Right atrium auricular region (tissue), 2 donors: ENCODE results near the gene HSF2. TPM values are rescaled to one million over a fixed set of nuclear protein-coding genes. Genes with fewer than 3 reads are reported as not detected.
A peak's percentile ranks its signal among the peaks of the same experiment; 100 is the strongest.

ENCODE experiments used
- DNase-seq: peaks from one replicate; pipeline ENCODE4 v3.0.0-alpha.2; 2019; ENCODE audit warnings: low spot score
- H3K27ac ChIP-seq, 2 donors: fragments of 200-600 bp; sonication (generic); 1 replicate in 1 of 2; 2 replicates in 1 of 2; pipeline ENCODE4 v1.5.1; 2016 to 2019
- H3K27me3 ChIP-seq, 2 donors: fragments of 200-600 bp; sonication (generic); one replicate each; pipeline versions ENCODE4 v1.5.1 to v1.6.0; 2017 to 2019
- H3K36me3 ChIP-seq: fragments of 200-600 bp; sonication (generic); one replicate; pipeline ENCODE4 v1.5.1; 2016
- H3K4me1 ChIP-seq, 2 donors: fragments of 200-600 bp; sonication (generic); one replicate each; pipeline versions ENCODE4 v1.5.1 to v1.6.0; 2017 to 2019
- H3K4me3 ChIP-seq, 2 donors: fragments of 200-600 bp; sonication (generic); 1 replicate in 1 of 2; 2 replicates in 1 of 2; pipeline ENCODE4 v1.5.1; 2017 to 2019; ENCODE audit warnings: mild to moderate bottlenecking in 1 of 2, moderate library complexity in 1 of 2
- H3K9me3 ChIP-seq, 2 donors: fragments of 200-600 bp; sonication (generic); one replicate each; pipeline ENCODE4 v1.5.1; 2019
- total RNA-seq, 2 donors: library from RNA; depleted of rRNA; stranded (reverse); fragments of >200 nt; gene quantifications; one replicate each; pipeline ENCODE4 v1.1.0, GENCODE V29; 2016
- TF ChIP-seq, protein P1 (sequence below), 2 donors: fragments of 200-600 bp; sonication (generic); IDR thresholded peaks; one replicate each; pipeline ENCODE4 v1.5.1; 2019; ENCODE audit warnings: antibody characterized with exemption in 2 of 2

HSF2 gene
- total RNA-seq, 2 donors from 2014 or later, result 37.5 to 65.9 TPM

DNA sequence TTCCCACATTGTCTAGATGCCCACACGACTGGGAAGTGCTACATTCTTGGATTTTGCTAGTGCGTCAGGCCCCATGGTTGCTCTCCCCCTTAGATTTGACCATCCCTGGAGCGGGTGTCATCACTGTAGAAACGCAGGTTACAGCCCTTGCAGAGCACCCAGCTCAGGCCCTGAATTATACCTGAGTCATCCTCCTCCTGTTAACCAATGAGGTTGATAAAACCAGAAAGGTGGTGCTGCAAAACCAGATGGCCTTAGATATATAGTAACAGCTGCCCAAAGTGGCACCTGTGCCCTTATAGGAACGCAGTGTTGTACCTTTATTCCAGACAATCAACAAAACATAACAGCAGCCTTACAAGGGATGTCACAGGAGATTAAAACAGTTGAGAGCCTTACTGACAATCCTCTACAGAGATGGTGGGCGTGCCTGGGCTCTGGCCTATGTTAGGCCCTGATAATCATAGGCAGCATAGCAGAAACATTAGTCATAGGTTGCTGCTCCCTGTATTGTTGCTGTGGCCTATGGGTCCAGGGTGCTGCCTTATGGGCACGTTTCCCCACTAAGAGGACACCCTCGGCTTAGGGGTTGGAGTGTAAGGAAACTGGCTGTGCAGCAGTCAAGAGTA lies 33.6 kb upstream of the HSF2 start:
- H3K36me3 ChIP-seq, result no peaks in the 10 kb centered on the region

DNA sequence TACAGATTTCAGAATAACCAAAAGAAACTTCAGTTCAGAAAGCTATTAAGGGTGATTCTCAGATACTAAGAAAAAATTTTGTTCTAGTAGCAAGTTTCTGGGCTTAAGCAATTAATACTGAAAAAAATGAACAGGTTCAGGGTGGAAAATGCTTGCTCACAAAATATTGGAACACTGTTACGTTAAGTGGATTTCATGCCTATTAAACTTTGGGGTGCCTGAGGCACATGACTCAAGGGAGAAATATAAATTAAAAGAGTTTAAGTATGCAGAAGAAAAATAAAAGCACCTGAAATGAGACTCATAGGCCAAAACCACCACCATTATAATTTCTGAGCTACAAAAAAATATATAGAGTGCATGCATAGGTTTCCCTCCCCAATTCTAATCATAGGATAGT lies 32.3 kb upstream of the HSF2 start:
- DNase-seq, result no peak
- no peaks in the 10 kb centered on the region for H3K27me3 ChIP-seq
- no peak overlapping the region for H3K4me3 ChIP-seq
- no peaks in the 10 kb centered on the region for H3K4me1 ChIP-seq
- TF ChIP-seq, protein P1, sequence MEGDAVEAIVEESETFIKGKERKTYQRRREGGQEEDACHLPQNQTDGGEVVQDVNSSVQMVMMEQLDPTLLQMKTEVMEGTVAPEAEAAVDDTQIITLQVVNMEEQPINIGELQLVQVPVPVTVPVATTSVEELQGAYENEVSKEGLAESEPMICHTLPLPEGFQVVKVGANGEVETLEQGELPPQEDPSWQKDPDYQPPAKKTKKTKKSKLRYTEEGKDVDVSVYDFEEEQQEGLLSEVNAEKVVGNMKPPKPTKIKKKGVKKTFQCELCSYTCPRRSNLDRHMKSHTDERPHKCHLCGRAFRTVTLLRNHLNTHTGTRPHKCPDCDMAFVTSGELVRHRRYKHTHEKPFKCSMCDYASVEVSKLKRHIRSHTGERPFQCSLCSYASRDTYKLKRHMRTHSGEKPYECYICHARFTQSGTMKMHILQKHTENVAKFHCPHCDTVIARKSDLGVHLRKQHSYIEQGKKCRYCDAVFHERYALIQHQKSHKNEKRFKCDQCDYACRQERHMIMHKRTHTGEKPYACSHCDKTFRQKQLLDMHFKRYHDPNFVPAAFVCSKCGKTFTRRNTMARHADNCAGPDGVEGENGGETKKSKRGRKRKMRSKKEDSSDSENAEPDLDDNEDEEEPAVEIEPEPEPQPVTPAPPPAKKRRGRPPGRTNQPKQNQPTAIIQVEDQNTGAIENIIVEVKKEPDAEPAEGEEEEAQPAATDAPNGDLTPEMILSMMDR (IDR thresholded peaks at IDR 0.05), result no peak
- H3K27ac ChIP-seq, result no peak overlapping the region
- H3K36me3 ChIP-seq, result no peaks in the 10 kb centered on the region
- no peaks in the 10 kb centered on the region for H3K9me3 ChIP-seq

More for the DNA sequence above, 33.6 kb upstream of the HSF2 start:
- Histone ChIP-seq H3K27me3 (no peaks in the 10 kb centered on the region), H3K9me3 (no peaks in the 10 kb centered on the region), H3K4me3 (no peak overlapping the region), H3K27ac (no peak overlapping the region), H3K4me1 (no peaks in the 10 kb centered on the region)
- DNase-seq, result no peak
- TF ChIP-seq, protein P1 (IDR thresholded peaks at IDR 0.05), result no peak

DNA sequence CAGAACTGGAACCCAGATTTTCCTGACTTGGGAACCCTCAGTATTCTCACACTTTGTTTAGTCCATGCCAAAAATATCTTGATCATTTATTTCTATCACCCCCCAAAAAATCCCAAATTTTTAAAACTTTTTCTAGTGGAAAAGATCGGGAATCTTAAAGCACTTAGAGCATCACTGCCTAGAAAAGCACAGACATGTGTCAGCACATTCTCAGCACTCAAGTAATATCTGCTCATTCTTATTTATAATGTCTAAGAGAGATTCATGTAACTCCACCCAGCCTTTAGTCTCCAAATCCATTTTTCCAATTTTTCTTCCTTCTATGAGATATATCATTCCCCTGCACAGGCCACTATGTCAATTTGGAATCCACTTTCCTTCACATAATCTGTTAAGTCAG lies 29.9 kb upstream of the HSF2 start:
- H3K9me3 ChIP-seq, result no peaks in the 10 kb centered on the region
- DNase-seq, result no peak
- no peak overlapping the region for H3K27ac ChIP-seq
- no peak overlapping the region for H3K4me3 ChIP-seq
- no peaks in the 10 kb centered on the region for H3K4me1 ChIP-seq
- no peaks in the 10 kb centered on the region for H3K27me3 ChIP-seq
- no peaks in the 10 kb centered on the region for H3K36me3 ChIP-seq
- TF ChIP-seq, protein P1 (IDR thresholded peaks at IDR 0.05), result no peak

DNA sequence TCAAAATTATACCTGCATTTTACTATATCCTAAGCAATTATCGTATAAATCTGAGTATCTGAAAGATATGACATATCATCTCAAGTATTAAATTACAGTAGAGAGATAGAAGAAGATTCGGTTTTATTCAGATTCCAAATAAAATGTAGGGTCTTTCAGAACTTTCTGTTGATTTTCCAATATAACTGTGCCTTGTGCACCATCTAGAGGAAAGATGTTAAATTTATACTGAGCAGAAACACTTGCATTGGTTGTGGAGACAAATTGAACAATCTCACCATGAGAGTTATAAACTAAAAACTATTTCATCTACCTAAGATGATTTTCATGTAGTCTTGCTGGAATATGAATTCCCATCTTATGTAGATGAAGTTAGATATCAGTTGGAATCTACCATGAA lies 26.8 kb upstream of the HSF2 start:
- TF ChIP-seq, protein P1 (IDR thresholded peaks at IDR 0.05), result peak in 1 of 2 donors; percentile 42
- Histone ChIP-seq H3K27ac (no peak overlapping the region), H3K4me1 (no peaks in the 10 kb centered on the region), H3K4me3 (no peak overlapping the region), H3K27me3 (no peaks in the 10 kb centered on the region), H3K36me3 (no peaks in the 10 kb centered on the region), H3K9me3 (no peaks in the 10 kb centered on the region)
- DNase-seq, result no peak

DNA sequence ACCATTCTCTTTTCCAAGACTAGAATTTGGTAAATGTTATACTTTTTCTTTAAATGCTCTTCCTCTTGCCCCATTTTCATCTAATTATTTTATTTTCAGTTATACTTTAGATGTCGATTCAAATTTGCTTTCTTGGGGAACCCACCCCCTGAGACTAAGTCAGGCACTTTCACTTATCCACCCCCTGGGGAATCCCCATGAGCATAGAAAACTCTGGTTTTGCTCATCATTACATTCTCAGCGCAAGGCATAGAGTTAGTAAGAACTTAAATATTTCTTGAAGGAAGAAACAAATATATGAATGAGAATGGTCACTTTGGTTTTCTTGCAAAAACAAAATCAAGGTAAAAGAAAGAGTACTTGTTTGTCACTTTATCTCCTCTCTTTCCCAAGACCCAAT lies 25.1 kb upstream of the HSF2 start:
- H3K27me3 ChIP-seq, result no peaks in the 10 kb centered on the region
- DNase-seq, result no peak
- TF ChIP-seq, protein P1 (IDR thresholded peaks at IDR 0.05), result no peak
- H3K9me3 ChIP-seq, result no peaks in the 10 kb centered on the region
- no peak overlapping the region for H3K27ac ChIP-seq
- no peaks in the 10 kb centered on the region for H3K4me1 ChIP-seq
- no peaks in the 10 kb centered on the region for H3K36me3 ChIP-seq
- H3K4me3 ChIP-seq, result no peak overlapping the region

DNA sequence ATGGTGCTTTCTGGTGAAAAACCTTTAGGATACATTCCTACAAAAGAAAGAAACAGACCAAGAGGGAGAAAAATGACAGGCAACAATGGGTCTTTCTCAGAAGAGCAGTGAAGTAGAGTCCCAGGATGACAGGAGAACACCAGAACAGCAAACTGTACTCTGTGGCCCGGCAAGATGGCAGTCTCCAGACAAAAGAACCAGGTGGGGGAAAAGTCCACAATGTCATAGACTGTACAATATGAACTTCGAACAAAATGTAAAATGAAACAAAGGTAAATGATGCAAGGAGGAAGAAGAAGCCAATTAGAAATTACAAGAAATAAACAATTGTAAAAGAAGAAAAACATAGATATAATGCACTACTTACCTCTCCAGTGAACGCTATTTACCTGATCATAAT lies 23.2 kb upstream of the HSF2 start:
- TF ChIP-seq, protein P1 (IDR thresholded peaks at IDR 0.05), result no peak
- H3K9me3 ChIP-seq, result no peaks in the 10 kb centered on the region
- no peak overlapping the region for H3K4me3 ChIP-seq
- no peak for DNase-seq
- no peaks in the 10 kb centered on the region for H3K36me3 ChIP-seq
- H3K27ac ChIP-seq, result no peak overlapping the region
- no peaks in the 10 kb centered on the region for H3K4me1 ChIP-seq
- H3K27me3 ChIP-seq, result no peaks in the 10 kb centered on the region
